ENCODE measurements around the gene IFI44. TPM values are rescaled to one million over a fixed set of nuclear protein-coding genes. Genes with fewer than 3 reads are reported as not detected.

Gene IFI44
- total RNA-seq, 2 donors from 2014 or later = 34.9 to 43.5 TPM

GRCh38 chr1:78630600-78630999, 19.0 kb upstream of the IFI44 start:
- no peak overlapping the region for H3K27ac ChIP-seq
- H3K4me1 ChIP-seq (ENCODE audit: control insufficient read depth in 1 of 2, low read depth in 2 of 2) = no peaks in the 10 kb centered on the region
- H3K4me3 ChIP-seq = no peak overlapping the region
- H3K27me3 ChIP-seq (replicated peaks; ENCODE audit: insufficient read depth) = no peaks in the 10 kb centered on the region
- H3K9me3 ChIP-seq = no peaks in the 10 kb centered on the region
- no peaks in the 10 kb centered on the region for H3K36me3 ChIP-seq
- DNase-seq (ENCODE audit: low spot score) (no peak), ATAC-seq (ENCODE audit: insufficient number of reproducible peaks, low FRiP score, low read depth) (no peak)
- TF ChIP-seq, protein P1, sequence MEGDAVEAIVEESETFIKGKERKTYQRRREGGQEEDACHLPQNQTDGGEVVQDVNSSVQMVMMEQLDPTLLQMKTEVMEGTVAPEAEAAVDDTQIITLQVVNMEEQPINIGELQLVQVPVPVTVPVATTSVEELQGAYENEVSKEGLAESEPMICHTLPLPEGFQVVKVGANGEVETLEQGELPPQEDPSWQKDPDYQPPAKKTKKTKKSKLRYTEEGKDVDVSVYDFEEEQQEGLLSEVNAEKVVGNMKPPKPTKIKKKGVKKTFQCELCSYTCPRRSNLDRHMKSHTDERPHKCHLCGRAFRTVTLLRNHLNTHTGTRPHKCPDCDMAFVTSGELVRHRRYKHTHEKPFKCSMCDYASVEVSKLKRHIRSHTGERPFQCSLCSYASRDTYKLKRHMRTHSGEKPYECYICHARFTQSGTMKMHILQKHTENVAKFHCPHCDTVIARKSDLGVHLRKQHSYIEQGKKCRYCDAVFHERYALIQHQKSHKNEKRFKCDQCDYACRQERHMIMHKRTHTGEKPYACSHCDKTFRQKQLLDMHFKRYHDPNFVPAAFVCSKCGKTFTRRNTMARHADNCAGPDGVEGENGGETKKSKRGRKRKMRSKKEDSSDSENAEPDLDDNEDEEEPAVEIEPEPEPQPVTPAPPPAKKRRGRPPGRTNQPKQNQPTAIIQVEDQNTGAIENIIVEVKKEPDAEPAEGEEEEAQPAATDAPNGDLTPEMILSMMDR (IDR thresholded peaks at IDR 0.05) = no peak

DNA sequence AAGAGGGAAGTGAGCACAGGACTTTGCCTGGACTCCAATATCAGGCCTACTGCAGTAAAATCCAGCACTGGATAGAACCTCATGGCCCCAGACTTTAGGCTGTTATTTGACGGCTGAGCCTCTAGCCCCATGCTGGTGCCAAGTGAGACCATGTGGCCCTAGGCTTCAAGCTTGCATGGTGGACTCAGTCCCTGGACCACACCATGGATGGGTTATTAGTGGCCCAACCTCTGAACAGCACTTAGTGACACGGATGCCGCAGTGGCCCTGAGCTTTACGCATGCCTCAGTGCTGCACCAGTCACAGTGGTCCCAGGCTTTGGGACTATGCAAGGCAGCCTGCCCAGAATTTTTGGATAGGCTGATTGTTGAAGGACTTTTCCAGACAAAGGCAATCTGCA, 16.4 kb upstream of the IFI44 start:
- Histone ChIP-seq H3K36me3 (no peaks in the 10 kb centered on the region), H3K27ac (no peak overlapping the region), H3K4me1 (ENCODE audit: control insufficient read depth in 1 of 2, low read depth in 2 of 2) (no peaks in the 10 kb centered on the region), H3K27me3 (replicated peaks; ENCODE audit: insufficient read depth) (no peaks in the 10 kb centered on the region), H3K4me3 (no peak overlapping the region), H3K9me3 (no peaks in the 10 kb centered on the region)
- TF ChIP-seq, protein P1 (IDR thresholded peaks at IDR 0.05) = no peak
- no peak for ATAC-seq (ENCODE audit: insufficient number of reproducible peaks, low FRiP score, low read depth)
- no peak for DNase-seq (ENCODE audit: low spot score)

GRCh38 chr1:78640462-78640861, 9.2 kb upstream of the IFI44 start:
- ATAC-seq (ENCODE audit: insufficient number of reproducible peaks, low FRiP score, low read depth) = no peak
- H3K27ac ChIP-seq = no peak overlapping the region
- H3K4me1 ChIP-seq (ENCODE audit: control insufficient read depth in 1 of 2, low read depth in 2 of 2) = no peaks in the 10 kb centered on the region
- TF ChIP-seq, protein P1 (IDR thresholded peaks at IDR 0.05) = no peak
- no peak overlapping the region for H3K4me3 ChIP-seq
- H3K27me3 ChIP-seq (replicated peaks; ENCODE audit: insufficient read depth) = no peaks in the 10 kb centered on the region
- H3K36me3 ChIP-seq = peaks cover 3% of the 10 kb centered on the region
- no peak for DNase-seq (ENCODE audit: low spot score)
- no peaks in the 10 kb centered on the region for H3K9me3 ChIP-seq

DNA sequence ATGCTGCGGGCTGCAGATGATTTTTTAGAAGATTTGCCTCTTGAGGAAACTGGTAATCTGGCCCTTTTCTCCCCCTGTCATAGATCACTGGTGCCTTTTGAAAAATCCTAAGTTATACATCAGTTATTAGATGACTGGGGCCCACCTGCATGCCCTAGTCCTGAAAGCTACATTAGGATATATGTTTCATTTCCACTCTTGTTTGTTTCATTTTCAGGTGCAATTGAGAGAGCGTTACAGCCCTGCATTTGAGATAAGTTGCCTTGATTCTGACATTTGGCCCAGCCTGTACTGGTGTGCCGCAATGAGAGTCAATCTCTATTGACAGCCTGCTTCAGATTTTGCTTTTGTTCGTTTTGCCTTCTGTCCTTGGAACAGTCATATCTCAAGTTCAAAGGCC, 8.1 kb upstream of the IFI44 start:
- H3K27ac ChIP-seq = no peak overlapping the region
- H3K36me3 ChIP-seq = peaks cover 3% of the 10 kb centered on the region
- no peak for DNase-seq (ENCODE audit: low spot score)
- H3K4me3 ChIP-seq = no peak overlapping the region
- no peak for ATAC-seq (ENCODE audit: insufficient number of reproducible peaks, low FRiP score, low read depth)
- no peaks in the 10 kb centered on the region for H3K9me3 ChIP-seq
- TF ChIP-seq, protein P1 (IDR thresholded peaks at IDR 0.05) = no peak
- H3K27me3 ChIP-seq (replicated peaks; ENCODE audit: insufficient read depth) = no peaks in the 10 kb centered on the region
- no peaks in the 10 kb centered on the region for H3K4me1 ChIP-seq (ENCODE audit: control insufficient read depth in 1 of 2, low read depth in 2 of 2)

GRCh38 chr1:78645723-78646122, 3.9 kb upstream of the IFI44 start:
- Histone ChIP-seq H3K27ac (no peak overlapping the region), H3K4me1 (ENCODE audit: control insufficient read depth in 1 of 2, low read depth in 2 of 2) (no peaks in the 10 kb centered on the region), H3K9me3 (no peaks in the 10 kb centered on the region), H3K36me3 (peaks cover 3% of the 10 kb centered on the region), H3K27me3 (replicated peaks; ENCODE audit: insufficient read depth) (no peaks in the 10 kb centered on the region), H3K4me3 (no peak overlapping the region)
- TF ChIP-seq, protein P1 (IDR thresholded peaks at IDR 0.05) = no peak
- DNase-seq (ENCODE audit: low spot score) (no peak), ATAC-seq (ENCODE audit: insufficient number of reproducible peaks, low FRiP score, low read depth) (no peak)

Measured in thoracic aorta (tissue), 2 donors.